Gastroesophageal sphincter (tissue), 4 donors: ENCODE measurements around the gene EXO5. TPM values are rescaled to one million over a fixed set of nuclear protein-coding genes. Genes with fewer than 3 reads are reported as not detected.
A peak's percentile ranks its signal among the peaks of the same experiment; 100 is the strongest.

Source experiments
- ATAC-seq: fragments of 150-250 bp; one replicate; pipeline ENCODE4 v1.9.1; 2016; ENCODE audit warnings: mild to moderate bottlenecking, moderate library complexity
- H3K27ac ChIP-seq, 4 donors: fragments of 200-600 bp; sonication (generic) in 3 of 4; 1 replicate in 3 of 4; 2 replicates in 1 of 4; pipeline ENCODE4 v1.5.1; 2016 to 2019
- H3K27me3 ChIP-seq: fragments of 200-600 bp; sonication (generic); one replicate; pipeline ENCODE4 v1.5.1; 2019
- H3K36me3 ChIP-seq, 2 donors: fragments of 200-600 bp; sonication (generic); one replicate each; pipeline ENCODE4 v1.5.1; 2019; ENCODE audit warnings: control low read depth in 1 of 2
- H3K4me1 ChIP-seq, 3 donors: fragments of 200-600 bp; sonication (generic); 1 replicate in 2 of 3; 2 replicates in 1 of 3; pipeline ENCODE4 v1.5.1; 2016 to 2019; ENCODE audit warnings: control low read depth in 2 of 3
- H3K4me3 ChIP-seq, 2 donors: fragments of 200-600 bp; sonication (generic); one replicate each; pipeline ENCODE4 v1.5.1; 2019; ENCODE audit warnings: mild to moderate bottlenecking in 1 of 2, moderate library complexity in 1 of 2
- H3K9me3 ChIP-seq, 3 donors: fragments of 200-600 bp; sonication (generic); one replicate each; pipeline ENCODE4 v1.5.1; 2017 to 2019; ENCODE audit warnings: control low read depth in 2 of 3
- CTCF ChIP-seq, 4 experiments: fragments of 200-600 bp in 2 of 4; fragments of 450-650 bp in 2 of 4; sonication (generic) in 1 of 4; IDR thresholded peaks; one replicate each; pipeline ENCODE4 v1.5.1; 2017 to 2019; ENCODE audit warnings: antibody characterized with exemption in 4 of 4, mild to moderate bottlenecking in 2 of 4, moderate library complexity in 2 of 4
- EP300 ChIP-seq: sonication (generic); formaldehyde crosslinking; IDR thresholded peaks from one replicate; pipeline ENCODE4 v1.6.1; 2017; ENCODE audit warnings: antibody characterized with exemption, mild to moderate bottlenecking
- POLR2A ChIP-seq, 2 donors: fragments of 450-650 bp; IDR thresholded peaks; one replicate each; pipeline ENCODE4 v1.6.1; 2017; ENCODE audit warnings: antibody characterized with exemption in 2 of 2, mild to moderate bottlenecking in 2 of 2, moderate library complexity in 1 of 2
- POLR2AphosphoS5 ChIP-seq: sonication (generic); formaldehyde crosslinking; IDR thresholded peaks from one replicate; pipeline ENCODE4 v1.6.1; 2017; ENCODE audit warnings: antibody characterized with exemption
- WGBS, 2 donors: methylation state at CpG; one replicate each; pipeline ENCODE4 v1.1.5; 2018; ENCODE audit warnings: low coverage in 1 of 2; 5-methylcytosine and 5-hydroxymethylcytosine counted together
- total RNA-seq, 4 donors: library from RNA; depleted of rRNA; stranded (reverse); fragments of >200 nt; gene quantifications; one replicate each; pipeline ENCODE4 v1.1.0, GENCODE V29; 2016

EXO5 gene
- total RNA-seq, 4 donors from 2014 or later, result 5.4 to 8.8 (median 8.0) TPM

GRCh38 chr1:40531381-40532061 lies 23.0 kb downstream of the EXO5 start, which contains the start of gene ZNF684:
ZNF684 (plus strand) TSS chr1:40531637; CDS start chr1:40533167, 1,530 bp downstream.
- no peaks in the 10 kb centered on the region for H3K9me3 ChIP-seq
- peak in 1 of 2 donors; percentile 19 for TF ChIP-seq POLR2A (IDR thresholded peaks at IDR 0.05)
- TF ChIP-seq CTCF (IDR thresholded peaks at IDR 0.05), result no peak
- TF ChIP-seq POLR2AphosphoS5, result peak; percentile 69
- TF ChIP-seq EP300, result no peak
- peaks cover 0 to 3% of the 10 kb centered on the region in 2 donors for H3K36me3 ChIP-seq
- WGBS, 2 donors, result 0 to 3% methylated on average over 5 to 13 of the region's 35 CpGs
- H3K4me1 ChIP-seq, result peaks cover 6 to 15% (median 10%) of the 10 kb centered on the region in 3 donors
- peak within 1 kb of the TSS; percentile 61 to 87 for H3K4me3 ChIP-seq
- peak within 1 kb of the TSS; percentile 79 to 90 (median 85) for H3K27ac ChIP-seq
- no peaks in the 10 kb centered on the region for H3K27me3 ChIP-seq
- ATAC-seq, result peak; percentile 98

GRCh38 chr1:40532062-40532389 lies 23.5 kb downstream of the EXO5 start:
- H3K4me1 ChIP-seq, result peaks cover 6 to 15% (median 10%) of the 10 kb centered on the region in 3 donors
- H3K4me3 ChIP-seq, result peak overlapping the region; percentile 61 to 87
- TF ChIP-seq EP300, result no peak
- no peak for TF ChIP-seq POLR2AphosphoS5
- TF ChIP-seq CTCF (IDR thresholded peaks at IDR 0.05), result no peak
- no peak for TF ChIP-seq POLR2A (IDR thresholded peaks at IDR 0.05)
- no peaks in the 10 kb centered on the region for H3K27me3 ChIP-seq
- H3K36me3 ChIP-seq, result peaks cover 0 to 4% of the 10 kb centered on the region in 2 donors
- H3K9me3 ChIP-seq, result no peaks in the 10 kb centered on the region
- WGBS, 2 donors, result 0 to 6% methylated on average over 3 of the region's 3 CpGs
- ATAC-seq, result no peak
- H3K27ac ChIP-seq, result peak overlapping the region; percentile 79 to 90 (median 85)

GRCh38 chr1:40532844-40533424 lies 24.4 kb downstream of the EXO5 start:
- Histone ChIP-seq H3K36me3 (peaks cover 0 to 9% of the 10 kb centered on the region in 2 donors), H3K4me1 (peaks cover 6 to 15% (median 10%) of the 10 kb centered on the region in 3 donors), H3K4me3 (no peak overlapping the region), H3K27ac (no peak overlapping the region), H3K27me3 (no peaks in the 10 kb centered on the region), H3K9me3 (no peaks in the 10 kb centered on the region)
- ATAC-seq, result no peak
- TF ChIP-seq CTCF (IDR thresholded peaks at IDR 0.05) (peak; percentile 34 to 54 (median 34)), POLR2A (IDR thresholded peaks at IDR 0.05) (no peak), POLR2AphosphoS5 (no peak)

GRCh38 chr1:40534589-40534988 lies 26.0 kb downstream of the EXO5 start:
- Histone ChIP-seq H3K4me1 (peaks cover 6 to 15% (median 10%) of the 10 kb centered on the region in 3 donors), H3K9me3 (no peaks in the 10 kb centered on the region), H3K4me3 (no peak overlapping the region), H3K27ac (no peak overlapping the region), H3K36me3 (peaks cover 0 to 9% of the 10 kb centered on the region in 2 donors), H3K27me3 (no peaks in the 10 kb centered on the region)
- TF ChIP-seq CTCF (IDR thresholded peaks at IDR 0.05) (no peak), EP300 (no peak), POLR2A (IDR thresholded peaks at IDR 0.05) (no peak), POLR2AphosphoS5 (no peak)
- no peak for ATAC-seq

- 100% methylated on average over 1 of the region's 2 CpGs for WGBS, 2 donors
- Histone ChIP-seq H3K27me3 (no peaks in the 10 kb centered on the region), H3K4me1 (peaks cover 6 to 15% (median 10%) of the 10 kb centered on the region in 3 donors), H3K4me3 (no peak overlapping the region), H3K9me3 (no peaks in the 10 kb centered on the region), H3K36me3 (peaks cover 0 to 15% of the 10 kb centered on the region in 2 donors), H3K27ac (no peak overlapping the region)
- TF ChIP-seq EP300 (no peak), POLR2A (IDR thresholded peaks at IDR 0.05) (no peak), CTCF (IDR thresholded peaks at IDR 0.05) (no peak), POLR2AphosphoS5 (no peak)
- ATAC-seq, result no peak
These were observed 27.2 kb downstream of the EXO5 start for GRCh38 chr1:40535732-40536131.
